ENCODE results near the gene SOWAHD.
"Not testable (repeated sequence)": the region's sequence is repeated elsewhere in the genome, so short reads cannot be mapped to it uniquely, and the experiment has no call there.

Gene SOWAHD

DNA sequence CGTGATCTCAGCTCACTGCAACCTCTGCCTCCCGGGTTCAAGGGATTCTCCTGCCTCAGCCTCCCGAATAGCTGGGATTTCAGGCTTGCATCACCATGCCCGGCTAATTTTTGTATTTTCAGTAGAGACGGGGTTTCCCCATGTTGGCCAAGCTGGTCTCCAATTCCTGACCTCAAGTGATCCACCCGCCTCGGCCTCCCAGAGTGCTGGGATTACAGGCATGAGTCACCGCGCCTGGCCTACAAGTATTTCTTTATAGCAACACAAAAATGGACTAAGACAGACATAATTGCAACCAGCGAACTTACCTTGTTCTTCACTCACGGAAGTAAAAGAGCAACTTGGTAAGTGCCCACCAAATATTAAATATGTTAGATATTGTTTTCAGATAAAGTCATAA is 10.0 kb downstream of the SOWAHD start:
- H3K56ac ChIP-seq (ENCODE audit: low read length); H3K79me1 ChIP-seq (ENCODE audit: low read length); H3K27ac ChIP-seq (ENCODE audit: low read depth, low read length); H2BK15ac ChIP-seq (replicated peaks; ENCODE audit: low read depth); H3K79me2 ChIP-seq (ENCODE audit: control insufficient read depth, insufficient read depth, low read length); H4K8ac ChIP-seq (ENCODE audit: low read depth, low read length); H3K4me1 ChIP-seq (ENCODE audit: control insufficient read depth, low read depth, low read length); H3K9ac ChIP-seq (ENCODE audit: low read length); H2AK5ac ChIP-seq (ENCODE audit: low read length); H2BK5ac ChIP-seq (ENCODE audit: low read length); H3K18ac ChIP-seq (ENCODE audit: low read length); H3K27me3 ChIP-seq (ENCODE audit: insufficient read depth, low read length, poor library complexity); H4K5ac ChIP-seq (ENCODE audit: low read length); DNase-seq; H3K4ac ChIP-seq (ENCODE audit: low read depth, low read length); H3K4me2 ChIP-seq (ENCODE audit: low read length); H3K23ac ChIP-seq (ENCODE audit: low read length); H2BK120ac ChIP-seq (ENCODE audit: low read depth, low read length); H3K4me3 ChIP-seq (ENCODE audit: low read length); H3K36me3 ChIP-seq (ENCODE audit: control insufficient read depth, insufficient read depth, low read length): not testable (repeated sequence)
- WGBS (ENCODE audit: extremely low coverage, insufficient coverage, low lambda C conversion rate), result no CpG with 5 or more reads among the region's 11 CpGs

DNA sequence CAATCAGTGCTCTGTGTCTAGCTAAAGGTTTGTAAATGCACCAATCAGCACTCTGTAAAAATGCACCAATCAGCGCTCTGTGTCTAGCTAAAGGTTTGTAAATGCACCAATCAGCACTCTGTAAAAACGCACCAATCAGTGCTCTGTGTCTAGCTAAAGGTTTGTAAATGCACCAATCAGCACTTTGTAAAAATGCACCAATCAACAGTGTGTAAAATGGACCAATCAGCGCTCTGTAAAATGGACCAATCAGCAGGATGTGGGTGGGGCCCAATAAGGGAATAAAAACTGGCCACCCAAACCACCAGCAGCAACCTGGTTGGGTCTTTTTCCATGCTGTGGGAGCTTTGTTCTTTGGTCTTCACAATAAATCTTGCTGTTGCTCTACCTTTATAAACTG is 11.0 kb downstream of the SOWAHD start:
- H3K79me2 ChIP-seq (ENCODE audit: control insufficient read depth, insufficient read depth, low read length); H4K8ac ChIP-seq (ENCODE audit: low read depth, low read length); H3K18ac ChIP-seq (ENCODE audit: low read length); H3K9ac ChIP-seq (ENCODE audit: low read length); H3K4me2 ChIP-seq (ENCODE audit: low read length); H4K5ac ChIP-seq (ENCODE audit: low read length); H3K36me3 ChIP-seq (ENCODE audit: control insufficient read depth, insufficient read depth, low read length); H3K23ac ChIP-seq (ENCODE audit: low read length); H2AK5ac ChIP-seq (ENCODE audit: low read length); H2BK5ac ChIP-seq (ENCODE audit: low read length); H2BK15ac ChIP-seq (replicated peaks; ENCODE audit: low read depth); H3K4ac ChIP-seq (ENCODE audit: low read depth, low read length); H3K56ac ChIP-seq (ENCODE audit: low read length); H3K27ac ChIP-seq (ENCODE audit: low read depth, low read length); H3K4me3 ChIP-seq (ENCODE audit: low read length); H2BK120ac ChIP-seq (ENCODE audit: low read depth, low read length); H3K79me1 ChIP-seq (ENCODE audit: low read length); DNase-seq; H3K27me3 ChIP-seq (ENCODE audit: insufficient read depth, low read length, poor library complexity); H3K4me1 ChIP-seq (ENCODE audit: control insufficient read depth, low read depth, low read length): not testable (repeated sequence)
- no CpG with 5 or more reads among the region's 3 CpGs for WGBS (ENCODE audit: extremely low coverage, insufficient coverage, low lambda C conversion rate)

DNA sequence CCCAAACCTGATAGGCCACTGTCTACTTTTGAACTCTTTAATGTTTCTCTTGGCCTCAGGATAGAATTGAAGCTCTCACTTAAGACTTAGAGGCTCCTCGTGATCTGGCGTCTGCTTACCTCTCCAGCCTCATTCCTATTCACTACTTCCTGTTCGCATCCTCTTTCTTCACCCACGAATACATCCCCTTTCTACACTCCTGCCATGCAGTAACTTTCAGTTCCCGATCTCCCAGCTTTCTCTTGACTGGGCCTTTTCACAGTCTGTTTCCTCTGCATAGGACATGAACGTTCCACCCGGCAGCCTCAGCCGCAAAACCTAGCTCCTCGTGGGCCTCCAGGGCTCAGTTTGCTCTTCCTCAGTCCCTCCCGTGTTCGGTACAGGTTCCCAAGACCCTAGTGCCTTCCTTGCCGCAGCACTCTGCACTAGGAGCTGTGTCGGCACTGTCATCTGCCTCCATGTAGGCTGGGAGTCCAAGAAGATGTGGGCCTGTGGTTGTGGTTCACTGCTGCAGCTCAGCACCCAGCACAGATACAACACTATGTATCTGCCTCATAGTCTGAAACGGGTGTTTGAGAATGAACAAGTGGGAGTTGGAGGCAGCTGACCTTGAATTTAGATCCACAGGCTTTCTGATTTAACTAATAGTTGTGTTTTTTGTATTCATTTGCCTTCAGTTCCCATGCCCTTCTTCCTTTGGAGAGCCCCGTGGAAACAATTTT is 17.3 kb downstream of the SOWAHD start:
- Histone ChIP-seq H3K4me2 (ENCODE audit: low read length) (no peak overlapping the region), H3K56ac (ENCODE audit: low read length) (no peak overlapping the region), H3K27ac (ENCODE audit: low read depth, low read length) (no peak overlapping the region), H3K79me2 (ENCODE audit: control insufficient read depth, insufficient read depth, low read length) (no peaks in the 10 kb centered on the region), H3K4me3 (ENCODE audit: low read length) (no peak overlapping the region), H4K8ac (ENCODE audit: low read depth, low read length) (no peak overlapping the region), H2BK15ac (replicated peaks; ENCODE audit: low read depth) (no peak overlapping the region), H3K4me1 (ENCODE audit: control insufficient read depth, low read depth, low read length) (no peaks in the 10 kb centered on the region), H3K4ac (ENCODE audit: low read depth, low read length) (no peak overlapping the region), H2BK5ac (ENCODE audit: low read length) (no peak overlapping the region), H3K23ac (ENCODE audit: low read length) (no peak overlapping the region), H3K79me1 (ENCODE audit: low read length) (no peaks in the 10 kb centered on the region), H3K36me3 (ENCODE audit: control insufficient read depth, insufficient read depth, low read length) (no peaks in the 10 kb centered on the region), H4K5ac (ENCODE audit: low read length) (no peak overlapping the region), H3K18ac (ENCODE audit: low read length) (no peak overlapping the region), H2AK5ac (ENCODE audit: low read length) (no peak overlapping the region), H3K9ac (ENCODE audit: low read length) (no peak overlapping the region), H2BK120ac (ENCODE audit: low read depth, low read length) (no peak overlapping the region), H3K27me3 (ENCODE audit: insufficient read depth, low read length, poor library complexity) (no peaks in the 10 kb centered on the region)
- no peak for DNase-seq
- no CpG with 5 or more reads among the region's 15 CpGs for WGBS (ENCODE audit: extremely low coverage, insufficient coverage, low lambda C conversion rate)

DNA sequence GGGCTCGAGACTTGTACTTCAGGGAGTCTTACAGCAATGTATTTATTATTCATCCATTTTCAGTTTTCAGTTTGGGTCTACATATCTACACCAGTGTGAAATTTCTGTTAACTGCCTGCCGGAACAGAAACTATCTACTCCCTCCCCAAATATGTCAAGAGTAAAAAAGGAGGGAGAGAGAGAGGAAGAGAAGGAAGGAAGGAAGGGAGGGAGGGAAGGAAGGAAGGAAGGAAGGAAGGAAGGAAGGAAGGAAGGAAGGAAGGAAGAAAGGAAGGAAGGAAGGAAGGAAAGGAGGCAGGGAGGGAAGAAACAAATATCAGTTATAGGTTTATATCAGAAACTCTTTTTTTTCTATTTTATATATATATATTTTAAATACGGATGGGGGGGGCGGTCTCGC is 20.4 kb downstream of the SOWAHD start:
- Histone ChIP-seq H3K9ac (ENCODE audit: low read length) (no peak overlapping the region), H3K18ac (ENCODE audit: low read length) (no peak overlapping the region), H3K79me2 (ENCODE audit: control insufficient read depth, insufficient read depth, low read length) (no peaks in the 10 kb centered on the region), H2BK120ac (ENCODE audit: low read depth, low read length) (no peak overlapping the region), H3K4me3 (ENCODE audit: low read length) (no peak overlapping the region), H4K5ac (ENCODE audit: low read length) (no peak overlapping the region), H2BK15ac (replicated peaks; ENCODE audit: low read depth) (no peak overlapping the region), H2AK5ac (ENCODE audit: low read length) (no peak overlapping the region), H3K27ac (ENCODE audit: low read depth, low read length) (no peak overlapping the region), H3K4me2 (ENCODE audit: low read length) (no peak overlapping the region), H3K4me1 (ENCODE audit: control insufficient read depth, low read depth, low read length) (no peaks in the 10 kb centered on the region), H3K36me3 (ENCODE audit: control insufficient read depth, insufficient read depth, low read length) (peaks cover 3% of the 10 kb centered on the region), H3K56ac (ENCODE audit: low read length) (no peak overlapping the region), H3K27me3 (ENCODE audit: insufficient read depth, low read length, poor library complexity) (no peaks in the 10 kb centered on the region), H3K23ac (ENCODE audit: low read length) (no peak overlapping the region), H4K8ac (ENCODE audit: low read depth, low read length) (no peak overlapping the region), H2BK5ac (ENCODE audit: low read length) (no peak overlapping the region), H3K79me1 (ENCODE audit: low read length) (no peaks in the 10 kb centered on the region), H3K4ac (ENCODE audit: low read depth, low read length) (no peak overlapping the region)
- no peak for DNase-seq
- no CpG with 5 or more reads among the region's 5 CpGs for WGBS (ENCODE audit: extremely low coverage, insufficient coverage, low lambda C conversion rate)

DNA sequence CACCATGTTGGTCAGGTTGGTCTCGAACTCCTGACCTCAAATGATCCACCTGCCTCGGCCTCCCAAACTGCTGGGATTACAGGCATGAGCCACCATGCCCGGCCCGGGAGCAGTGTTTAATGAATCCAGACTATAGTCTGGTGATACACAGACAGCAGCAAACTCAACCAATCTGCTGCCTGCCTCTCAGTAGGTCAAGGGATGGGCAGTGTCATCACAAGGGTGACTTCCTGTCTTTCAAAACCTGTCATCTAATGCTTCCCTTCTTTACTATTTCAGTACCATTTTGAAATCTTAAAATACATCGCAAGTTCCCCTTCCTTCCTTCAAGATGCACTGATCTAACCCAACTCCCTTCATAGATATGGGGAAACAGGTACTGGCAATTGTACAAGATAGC is 24.6 kb downstream of the SOWAHD start:
- peaks cover 12% of the 10 kb centered on the region for H3K79me2 ChIP-seq (ENCODE audit: control insufficient read depth, insufficient read depth, low read length)
- no peak overlapping the region for H3K56ac ChIP-seq (ENCODE audit: low read length)
- peaks cover 4% of the 10 kb centered on the region for H3K36me3 ChIP-seq (ENCODE audit: control insufficient read depth, insufficient read depth, low read length)
- no peak overlapping the region for H3K18ac ChIP-seq (ENCODE audit: low read length)
- DNase-seq, result no peak
- H3K27me3 ChIP-seq (ENCODE audit: insufficient read depth, low read length, poor library complexity), result no peaks in the 10 kb centered on the region
- H4K8ac ChIP-seq (ENCODE audit: low read depth, low read length), result no peak overlapping the region
- no CpG with 5 or more reads among the region's 5 CpGs for WGBS (ENCODE audit: extremely low coverage, insufficient coverage, low lambda C conversion rate)
- H2BK5ac ChIP-seq (ENCODE audit: low read length), result no peak overlapping the region
- no peak overlapping the region for H2AK5ac ChIP-seq (ENCODE audit: low read length)
- H3K4me2 ChIP-seq (ENCODE audit: low read length), result no peak overlapping the region
- H3K4me1 ChIP-seq (ENCODE audit: control insufficient read depth, low read depth, low read length), result no peaks in the 10 kb centered on the region
- no peak overlapping the region for H2BK120ac ChIP-seq (ENCODE audit: low read depth, low read length)
- H3K4ac ChIP-seq (ENCODE audit: low read depth, low read length), result no peak overlapping the region
- no peak overlapping the region for H3K4me3 ChIP-seq (ENCODE audit: low read length)
- no peak overlapping the region for H2BK15ac ChIP-seq (replicated peaks; ENCODE audit: low read depth)
- no peak overlapping the region for H4K5ac ChIP-seq (ENCODE audit: low read length)
- H3K9ac ChIP-seq (ENCODE audit: low read length), result no peak overlapping the region
- no peaks in the 10 kb centered on the region for H3K79me1 ChIP-seq (ENCODE audit: low read length)
- H3K27ac ChIP-seq (ENCODE audit: low read depth, low read length), result no peak overlapping the region
- no peak overlapping the region for H3K23ac ChIP-seq (ENCODE audit: low read length)

All from mesendoderm (in vitro differentiated cells).